Subcutaneous adipose tissue (tissue), 4 donors: Measurements from ENCODE around the gene MGAT5. TPM values are rescaled to one million over a fixed set of nuclear protein-coding genes. Genes with fewer than 3 reads are reported as not detected.

ENCODE experiments used
- total RNA-seq, 4 donors: library from RNA; depleted of rRNA; stranded (reverse); fragments of >200 nt; gene quantifications; one replicate each; pipeline ENCODE4 v1.1.0, GENCODE V29; 2016
- TF ChIP-seq, protein P1 (sequence below): fragments of 450-650 bp; IDR thresholded peaks from one replicate; pipeline ENCODE4 v1.5.1; 2016; ENCODE audit warnings: low read depth, mild to moderate bottlenecking, control low read depth, antibody characterized with exemption, moderate library complexity

Gene MGAT5
- total RNA-seq, 4 donors from 2014 or later = 22.0 to 42.8 (median 32.2) TPM

DNA sequence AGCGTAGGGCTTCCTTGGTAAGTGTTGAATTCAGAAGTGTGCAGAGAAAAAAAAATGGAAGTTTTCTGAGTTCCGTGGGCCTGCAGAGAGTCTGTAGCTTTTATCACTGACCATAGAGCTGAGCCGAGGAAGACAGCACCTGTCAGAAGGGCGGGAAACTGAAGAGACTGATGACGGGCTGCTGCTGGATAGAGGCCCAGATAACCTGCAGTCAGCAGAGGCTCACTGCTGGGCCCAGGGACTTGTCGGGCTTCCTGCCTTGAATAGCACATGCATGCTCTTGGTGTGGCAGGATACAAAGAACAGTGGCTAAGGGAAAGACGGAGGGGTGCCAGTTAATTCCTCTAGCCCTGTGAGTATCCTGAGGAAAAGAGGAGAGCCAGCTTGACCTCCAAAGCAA is 166.4 kb downstream of the MGAT5 start:
- TF ChIP-seq, protein P1, sequence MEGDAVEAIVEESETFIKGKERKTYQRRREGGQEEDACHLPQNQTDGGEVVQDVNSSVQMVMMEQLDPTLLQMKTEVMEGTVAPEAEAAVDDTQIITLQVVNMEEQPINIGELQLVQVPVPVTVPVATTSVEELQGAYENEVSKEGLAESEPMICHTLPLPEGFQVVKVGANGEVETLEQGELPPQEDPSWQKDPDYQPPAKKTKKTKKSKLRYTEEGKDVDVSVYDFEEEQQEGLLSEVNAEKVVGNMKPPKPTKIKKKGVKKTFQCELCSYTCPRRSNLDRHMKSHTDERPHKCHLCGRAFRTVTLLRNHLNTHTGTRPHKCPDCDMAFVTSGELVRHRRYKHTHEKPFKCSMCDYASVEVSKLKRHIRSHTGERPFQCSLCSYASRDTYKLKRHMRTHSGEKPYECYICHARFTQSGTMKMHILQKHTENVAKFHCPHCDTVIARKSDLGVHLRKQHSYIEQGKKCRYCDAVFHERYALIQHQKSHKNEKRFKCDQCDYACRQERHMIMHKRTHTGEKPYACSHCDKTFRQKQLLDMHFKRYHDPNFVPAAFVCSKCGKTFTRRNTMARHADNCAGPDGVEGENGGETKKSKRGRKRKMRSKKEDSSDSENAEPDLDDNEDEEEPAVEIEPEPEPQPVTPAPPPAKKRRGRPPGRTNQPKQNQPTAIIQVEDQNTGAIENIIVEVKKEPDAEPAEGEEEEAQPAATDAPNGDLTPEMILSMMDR = no peak

DNA sequence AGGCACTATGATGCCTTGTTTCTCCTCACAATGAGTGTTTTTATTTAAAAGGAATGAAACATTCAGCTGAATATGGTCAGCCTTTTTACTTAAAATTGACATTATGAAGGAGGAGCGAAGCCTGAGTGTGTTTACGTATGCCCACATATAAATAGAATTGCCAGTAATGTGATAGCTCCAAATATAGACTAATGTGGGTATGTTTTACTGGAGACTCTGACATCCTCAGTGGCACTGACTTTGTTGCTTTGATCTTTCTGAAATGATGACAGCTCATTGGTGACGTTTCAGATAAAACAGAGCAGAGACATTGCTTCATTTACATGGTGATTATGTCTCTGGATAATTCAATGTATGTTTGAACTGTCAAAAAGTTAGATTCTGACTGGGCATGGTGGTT is 167.0 kb downstream of the MGAT5 start:
- TF ChIP-seq, protein P1 = no peak

DNA sequence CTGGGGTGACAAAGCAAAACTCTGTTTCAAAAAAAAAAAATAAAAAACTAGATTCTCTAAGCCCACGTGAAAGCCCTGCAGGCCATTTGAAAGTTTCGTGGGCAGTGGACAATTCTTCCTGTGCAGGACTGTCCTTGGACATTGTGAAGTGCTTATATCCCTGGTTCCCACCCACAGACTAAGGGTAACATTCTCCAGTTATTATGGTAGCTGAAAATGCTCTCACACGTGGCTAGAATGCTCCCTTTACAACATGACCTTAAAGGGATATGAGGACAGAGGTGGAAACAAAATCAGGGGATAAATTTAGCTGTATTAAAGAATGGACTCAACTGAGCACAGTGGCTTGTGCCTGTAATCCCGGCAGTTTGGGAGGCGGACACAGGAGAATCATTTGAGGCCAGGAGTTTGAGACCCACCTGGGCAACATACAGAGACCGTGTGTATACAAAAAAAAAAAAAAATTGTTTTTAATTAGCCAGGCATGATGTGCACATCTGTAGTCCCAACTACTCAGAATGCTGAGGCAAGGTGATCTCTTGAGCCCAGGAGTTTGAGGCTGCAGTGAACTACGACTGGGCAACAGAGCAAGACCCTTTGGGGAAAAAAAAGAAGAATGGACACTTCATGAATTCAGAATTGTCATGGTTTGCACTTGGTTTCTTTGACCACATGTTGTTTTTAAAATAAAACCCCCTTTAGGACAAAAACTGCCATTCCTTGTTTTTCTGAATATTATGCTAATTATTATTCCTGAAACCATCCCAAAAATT is 167.9 kb downstream of the MGAT5 start:
- TF ChIP-seq, protein P1 = no peak

DNA sequence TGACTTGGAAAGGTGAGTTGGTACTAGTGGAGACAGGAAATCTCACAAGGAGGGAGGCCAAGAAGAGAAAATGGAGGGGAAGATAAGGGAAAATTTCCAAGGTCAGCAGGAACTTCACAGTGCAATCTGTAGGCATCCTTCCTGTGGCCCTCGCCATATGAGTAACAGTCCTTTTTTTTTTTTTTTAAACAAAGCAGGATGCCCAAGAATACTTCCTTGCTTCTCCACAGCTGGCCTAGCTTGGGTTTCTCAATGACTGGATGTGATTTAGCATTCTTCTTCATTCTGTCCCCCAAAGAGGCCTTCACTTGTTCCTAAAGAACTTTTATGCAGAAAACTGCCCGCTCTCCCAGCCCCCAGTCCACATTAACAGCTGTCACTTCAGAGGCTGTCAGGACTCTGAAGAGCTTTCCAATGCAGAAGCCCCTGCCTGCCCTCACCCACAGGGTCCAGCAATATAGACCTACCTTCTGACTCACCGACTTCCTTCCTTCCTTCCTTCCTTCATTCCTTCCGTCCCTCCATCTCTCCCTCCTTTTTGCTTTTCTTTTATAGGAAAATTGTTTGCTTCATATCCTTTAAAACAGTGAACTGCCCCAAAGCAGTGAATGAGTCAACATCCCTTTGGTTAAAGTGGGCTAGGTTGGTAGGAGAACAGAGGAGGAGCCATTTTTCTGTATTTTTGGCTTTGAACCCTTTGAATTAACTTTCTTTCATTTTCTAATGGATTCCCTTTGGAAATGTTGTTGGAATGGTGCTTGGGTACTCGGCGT is 172.0 kb downstream of the MGAT5 start:
- TF ChIP-seq, protein P1 = no peak

DNA sequence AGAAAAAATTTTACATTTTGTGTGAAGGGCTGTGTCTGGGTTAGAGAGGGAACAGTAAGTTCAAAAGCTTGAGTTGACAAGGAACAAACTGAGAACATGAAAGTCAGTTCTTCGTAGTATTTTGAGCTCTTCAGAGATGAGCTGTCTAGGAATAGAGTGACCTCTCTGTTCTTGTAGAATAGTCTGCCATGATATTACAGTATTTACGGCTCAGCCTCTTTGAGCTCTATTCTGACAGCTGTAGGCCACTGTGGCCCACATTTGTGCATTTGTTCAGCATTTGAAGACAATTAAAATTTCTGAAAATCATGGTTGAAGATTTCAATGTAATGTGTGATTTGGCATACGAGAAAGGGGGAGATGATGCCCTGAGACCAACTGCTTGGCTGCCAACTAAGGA is 172.8 kb downstream of the MGAT5 start:
- TF ChIP-seq, protein P1 = no peak

DNA sequence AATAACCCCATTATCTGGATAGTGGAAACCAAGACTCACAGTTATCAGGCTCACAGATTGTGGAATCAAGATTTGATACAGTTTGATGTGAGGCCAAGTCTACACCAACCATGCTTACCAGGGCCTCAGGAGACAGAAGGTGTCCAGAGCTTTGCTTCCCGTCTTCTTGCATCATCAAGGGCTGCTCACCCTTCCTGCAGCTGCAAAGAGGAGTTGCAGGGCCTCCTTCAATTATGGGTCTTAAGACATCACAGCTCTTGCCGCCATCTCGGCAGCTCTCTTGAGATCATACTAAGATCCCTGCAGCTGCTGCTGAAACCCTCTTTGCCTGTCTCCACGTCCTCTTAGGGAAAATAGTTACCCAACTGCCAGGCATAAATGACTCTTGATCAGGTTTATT is 176.0 kb downstream of the MGAT5 start:
- TF ChIP-seq, protein P1 = no peak

DNA sequence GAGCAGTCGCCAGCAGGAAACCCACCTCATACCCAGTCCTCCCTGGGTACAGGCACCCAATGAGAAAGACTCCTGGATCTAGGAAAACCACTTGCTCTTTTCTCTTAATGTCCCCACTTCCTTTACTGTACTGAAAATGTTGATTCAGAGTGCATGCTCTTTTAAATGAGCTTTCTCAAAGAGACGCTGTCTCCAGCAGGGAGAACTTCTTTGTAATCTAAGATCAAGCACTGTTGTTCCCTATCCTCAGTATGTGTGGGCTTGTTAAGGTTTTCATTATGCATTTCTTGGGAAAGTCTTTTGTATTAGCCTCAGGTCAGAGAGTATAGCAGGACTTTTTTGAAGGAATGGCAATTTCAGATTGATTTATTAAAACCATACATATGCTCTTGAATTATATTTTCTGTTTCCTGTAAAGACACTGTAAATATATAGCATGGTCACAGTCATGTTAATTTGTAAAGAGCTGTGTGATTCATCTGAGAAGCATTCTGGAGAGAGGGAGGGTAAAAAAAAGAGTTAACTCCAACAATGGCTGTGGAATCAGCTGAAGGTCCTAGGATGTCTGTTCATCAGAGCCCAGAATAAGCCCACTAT is 178.1 kb downstream of the MGAT5 start:
- TF ChIP-seq, protein P1 = no peak
